ENCODE data around the gene OTC.

Gene OTC

DNA sequence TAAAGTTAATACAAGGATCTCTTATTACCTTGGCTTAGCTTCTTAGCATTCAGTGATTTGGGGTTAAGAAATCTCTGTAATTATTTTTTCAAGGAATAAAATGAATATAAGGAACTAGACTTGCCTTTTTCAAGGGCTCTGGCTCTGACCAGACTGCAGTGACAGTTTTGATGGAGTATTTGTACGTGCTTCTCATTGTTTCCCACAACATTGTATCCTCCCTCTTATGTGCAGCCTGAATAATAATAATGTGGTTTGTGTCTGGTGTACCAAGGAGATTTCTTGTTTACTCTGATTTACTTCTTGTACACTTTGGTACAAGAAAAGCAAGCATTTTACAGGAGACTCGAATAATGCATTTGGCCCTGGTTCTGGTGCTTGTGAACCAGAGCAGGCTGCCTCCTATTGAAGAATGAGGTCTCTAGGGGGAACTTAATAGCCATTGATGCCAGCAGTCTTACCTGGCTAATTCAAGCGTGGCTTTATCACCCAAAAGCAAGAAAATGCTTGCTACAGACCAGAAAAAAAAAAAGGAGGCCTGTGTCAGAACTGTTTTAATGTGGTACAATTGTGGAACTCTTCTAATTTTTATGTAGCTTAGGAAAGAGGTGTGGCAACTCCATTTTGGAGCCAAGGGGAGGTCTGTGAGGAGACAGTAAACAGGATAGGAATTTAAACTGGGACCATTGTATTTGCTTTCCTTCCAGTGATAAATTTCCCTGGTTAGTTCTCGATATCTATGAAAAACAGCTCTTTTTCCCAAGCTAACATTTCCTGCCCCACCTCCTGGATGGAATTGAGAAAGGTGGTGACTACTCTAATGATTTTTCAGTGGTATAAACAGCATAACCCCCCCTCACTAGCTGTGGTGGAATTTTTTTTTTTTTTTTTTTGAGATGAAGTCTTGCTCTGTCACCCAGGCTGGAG, 5.6 kb downstream of the OTC start:
- DNase-seq (ENCODE audit: low read depth in 3 of 3, low spot score in 1 of 3) = no peak

DNA sequence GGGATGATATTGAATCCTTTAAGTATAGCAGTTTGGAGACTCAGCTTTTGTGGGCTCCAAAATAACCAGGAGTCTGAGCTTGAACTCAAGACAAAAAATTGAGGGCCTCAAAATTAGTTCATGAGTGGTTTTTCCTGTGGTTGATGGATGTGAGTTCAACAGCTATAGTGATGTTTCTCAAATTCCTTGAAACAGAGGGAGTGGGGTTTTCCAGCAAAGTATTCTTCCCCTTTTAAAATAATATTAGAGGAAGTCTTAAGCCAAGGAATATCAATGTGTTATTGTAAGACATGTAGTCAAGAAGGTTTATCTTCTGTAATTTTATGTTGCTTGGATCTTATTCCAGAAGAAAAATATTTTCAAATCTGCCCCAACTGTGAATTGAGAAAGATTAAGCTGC, 10.6 kb downstream of the OTC start:
- no peak for DNase-seq (ENCODE audit: low read depth in 3 of 3, low spot score in 1 of 3)

- no peak for DNase-seq (ENCODE audit: low read depth in 3 of 3, low spot score in 1 of 3)
These were observed 13.6 kb downstream of the OTC start for GRCh38 chrX:38365954-38366353.

DNA sequence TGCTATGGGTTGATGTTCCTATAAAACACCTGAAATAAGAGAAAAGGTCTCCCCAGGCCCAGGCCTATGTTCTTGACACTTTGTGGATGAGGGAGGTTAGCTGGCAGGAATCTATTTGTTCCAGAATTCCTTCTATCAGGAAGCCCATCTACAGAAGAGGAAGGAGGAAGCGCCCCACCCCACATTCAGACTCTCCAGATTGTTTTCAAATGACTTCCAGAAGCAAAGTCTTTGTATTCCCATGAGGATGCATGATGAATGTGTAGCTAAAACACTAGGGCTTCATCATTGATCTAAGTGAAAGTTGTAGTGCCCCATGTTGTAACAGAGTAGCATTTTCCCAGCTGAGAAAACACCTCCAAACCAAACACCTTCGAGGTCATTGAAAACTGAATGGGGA, 16.4 kb downstream of the OTC start:
- no peak for DNase-seq (ENCODE audit: low read depth in 3 of 3, low spot score in 1 of 3)

DNA sequence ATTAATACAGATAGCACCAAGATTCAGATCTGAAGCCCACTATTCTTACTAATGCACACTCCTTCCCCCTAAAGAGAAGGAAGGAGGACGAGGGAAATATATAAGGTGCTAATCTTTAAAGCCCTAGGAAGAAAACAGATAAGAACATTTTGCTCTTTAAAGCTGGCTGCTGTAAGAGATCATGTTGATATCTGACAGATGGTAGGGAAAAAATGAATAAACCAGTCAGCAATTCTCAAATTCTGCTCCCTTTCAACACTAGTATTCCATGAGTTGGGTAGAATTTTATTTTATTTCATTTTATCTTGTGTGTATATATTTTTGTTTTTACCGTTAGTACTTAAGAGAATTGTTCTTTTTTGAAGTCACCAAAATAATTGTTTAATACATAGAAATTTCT, 19.2 kb downstream of the OTC start:
- DNase-seq (ENCODE audit: low read depth in 3 of 3, low spot score in 1 of 3) = no peak

- DNase-seq (ENCODE audit: low read depth in 3 of 3, low spot score in 1 of 3) = no peak
These were observed 22.0 kb downstream of the OTC start for GRCh38 chrX:38374431-38374830.

GRCh38 chrX:38375891-38376290, 23.5 kb downstream of the OTC start:
- DNase-seq (ENCODE audit: low read depth in 3 of 3, low spot score in 1 of 3) = no peak

DNA sequence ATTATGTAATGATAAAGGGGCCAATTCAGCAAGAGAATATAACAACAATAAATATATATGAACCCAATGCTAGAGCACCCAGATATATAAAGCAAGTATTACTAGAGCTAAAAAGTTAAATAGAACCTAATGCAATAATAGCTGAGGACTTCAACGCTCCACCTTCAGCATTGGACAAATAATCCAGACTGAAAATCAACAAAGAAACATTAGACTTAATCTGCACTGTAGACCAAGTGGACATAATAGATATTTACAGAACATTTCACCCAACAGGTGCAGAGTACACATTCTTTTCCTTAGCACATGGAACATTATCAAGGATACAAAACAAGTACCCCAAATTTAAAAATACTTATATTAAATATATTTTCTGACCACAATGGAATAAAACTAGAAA, 24.3 kb downstream of the OTC start:
- no peak for DNase-seq (ENCODE audit: low read depth in 3 of 3, low spot score in 1 of 3)

GRCh38 chrX:38379088-38379487, 26.7 kb downstream of the OTC start:
- no peak for DNase-seq (ENCODE audit: low read depth in 3 of 3, low spot score in 1 of 3)

- no peak for DNase-seq (ENCODE audit: low read depth in 3 of 3, low spot score in 1 of 3)
These were observed 30.3 kb downstream of the OTC start for GRCh38 chrX:38382663-38383062.

DNA sequence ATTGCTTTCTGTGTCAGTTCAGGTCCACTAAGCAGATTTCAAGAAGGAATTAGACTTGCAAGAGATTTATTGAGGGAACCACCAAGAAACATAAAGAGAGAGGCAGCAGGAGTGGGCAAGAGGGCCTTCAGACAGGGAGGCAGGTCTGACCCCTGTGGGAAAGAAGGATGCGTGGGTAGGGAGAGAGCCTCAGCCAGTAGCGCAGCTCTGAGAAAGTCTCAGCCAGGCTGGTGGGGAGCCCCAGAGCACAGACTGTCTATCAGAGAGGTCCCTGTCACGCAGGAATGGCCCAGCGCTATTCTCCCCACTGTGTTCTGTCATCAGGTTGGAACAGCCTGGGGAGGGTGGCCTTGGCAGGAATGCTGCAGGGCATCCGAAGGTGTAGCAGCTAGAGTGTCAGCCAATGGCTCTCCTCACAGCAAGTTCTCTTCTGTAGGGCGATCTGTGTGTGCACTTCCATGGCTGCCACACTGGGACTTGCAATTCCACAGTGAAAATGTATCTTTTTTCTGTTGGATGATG, 48.0 kb downstream of the OTC start:
- DNase-seq (ENCODE audit: low read depth in 3 of 3, low spot score in 1 of 3) = no peak

DNA sequence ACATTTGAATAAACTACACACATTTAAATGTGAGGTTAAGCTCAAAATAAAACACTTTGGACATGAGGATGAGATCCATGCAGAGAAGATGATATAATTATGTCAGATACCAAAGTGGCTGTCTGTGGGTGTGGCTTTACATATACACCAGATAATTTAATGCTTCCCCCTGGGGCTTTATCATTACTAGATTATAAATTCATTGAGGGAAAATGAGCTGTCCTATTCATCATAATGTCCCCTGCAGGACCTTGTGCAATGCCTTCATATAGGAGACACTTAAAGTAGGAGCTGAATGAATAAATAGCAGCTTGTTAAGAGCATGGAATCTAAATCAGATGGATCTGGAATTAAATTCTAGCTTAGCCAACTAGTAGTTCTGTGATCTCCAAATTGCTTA, 49.7 kb downstream of the OTC start:
- no peak for DNase-seq (ENCODE audit: low read depth in 3 of 3, low spot score in 1 of 3)

- DNase-seq (ENCODE audit: low read depth in 3 of 3, low spot score in 1 of 3) = no peak
These were observed 51.4 kb downstream of the OTC start for GRCh38 chrX:38403834-38404233.

DNA sequence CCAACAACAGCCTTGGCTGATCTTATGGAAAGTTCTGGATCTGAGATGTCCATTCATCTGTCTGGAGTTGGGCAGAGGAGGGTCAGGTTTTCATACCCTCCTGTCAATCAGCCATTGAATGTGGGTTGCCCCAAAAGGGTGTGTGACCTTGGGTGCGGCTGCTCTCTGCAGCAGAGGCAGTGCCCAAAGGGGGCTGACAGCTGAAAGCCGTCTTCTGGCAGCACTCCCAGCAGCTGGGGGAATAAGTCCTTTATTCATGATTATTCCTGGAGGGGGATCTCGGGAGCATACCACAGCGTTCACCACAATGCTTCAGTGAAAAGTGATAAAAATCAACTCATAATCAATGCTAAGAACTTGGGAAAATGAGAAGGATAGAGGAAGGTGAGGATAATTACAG, 54.7 kb downstream of the OTC start:
- no peak for DNase-seq (ENCODE audit: low read depth in 3 of 3, low spot score in 1 of 3)

GRCh38 chrX:38409289-38409688, 56.9 kb downstream of the OTC start:
- DNase-seq (ENCODE audit: low read depth in 3 of 3, low spot score in 1 of 3) = no peak

- no peak for DNase-seq (ENCODE audit: low read depth in 3 of 3, low spot score in 1 of 3)
These were observed 74.4 kb downstream of the OTC start for GRCh38 chrX:38426785-38427184.

DNA sequence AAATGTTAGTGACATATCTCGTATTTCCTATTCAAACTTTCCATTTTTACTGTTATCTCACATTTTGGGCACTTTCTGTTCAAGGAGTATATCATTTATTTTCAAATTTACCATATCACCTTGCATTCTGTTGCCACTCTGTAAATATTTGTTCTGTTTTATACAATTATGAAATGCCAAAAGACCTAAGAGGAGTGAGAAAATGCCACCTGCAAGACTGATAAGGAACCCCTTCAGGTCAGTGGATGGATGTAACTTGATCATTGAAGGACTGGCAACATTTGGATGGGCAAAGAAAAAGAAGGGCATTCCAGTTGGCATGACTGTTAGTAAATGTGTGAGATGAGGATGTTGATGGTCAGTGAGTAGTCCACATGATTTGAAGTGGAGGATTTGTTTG, 79.1 kb downstream of the OTC start:
- no peak for DNase-seq (ENCODE audit: low read depth in 3 of 3, low spot score in 1 of 3)

- no peak for DNase-seq (ENCODE audit: low read depth in 3 of 3, low spot score in 1 of 3)
These were observed 82.7 kb downstream of the OTC start for GRCh38 chrX:38435130-38435529.

- DNase-seq (ENCODE audit: low read depth in 3 of 3, low spot score in 1 of 3) = no peak
These were observed 84.7 kb downstream of the OTC start for GRCh38 chrX:38437093-38437492.

- DNase-seq (ENCODE audit: low read depth in 3 of 3, low spot score in 1 of 3) = no peak
These were observed 85.9 kb downstream of the OTC start for GRCh38 chrX:38438321-38438720.

DNA sequence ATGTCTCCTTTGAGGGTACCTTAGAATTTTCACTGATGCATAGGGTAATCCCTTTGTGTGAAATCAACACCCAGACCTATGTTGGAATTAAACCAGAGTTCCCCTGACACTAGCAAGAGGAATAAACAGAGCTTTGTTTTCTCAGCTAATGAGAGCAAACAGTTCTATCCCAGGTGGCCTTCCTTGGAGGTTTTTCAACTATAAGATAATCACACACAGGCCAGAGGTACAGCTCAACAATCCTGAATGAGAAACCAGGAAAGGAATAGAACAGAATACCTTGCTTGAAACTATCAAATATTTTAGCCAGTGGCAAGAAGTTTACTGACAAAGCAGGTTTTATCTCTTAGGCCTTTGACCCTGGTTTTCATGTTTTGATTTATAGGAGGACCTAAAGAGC, 100.2 kb downstream of the OTC start:
- DNase-seq (ENCODE audit: low read depth in 3 of 3, low spot score in 1 of 3) = no peak

GRCh38 chrX:38458071-38458470, 105.7 kb downstream of the OTC start:
- DNase-seq (ENCODE audit: low read depth in 3 of 3, low spot score in 1 of 3) = no peak

DNA sequence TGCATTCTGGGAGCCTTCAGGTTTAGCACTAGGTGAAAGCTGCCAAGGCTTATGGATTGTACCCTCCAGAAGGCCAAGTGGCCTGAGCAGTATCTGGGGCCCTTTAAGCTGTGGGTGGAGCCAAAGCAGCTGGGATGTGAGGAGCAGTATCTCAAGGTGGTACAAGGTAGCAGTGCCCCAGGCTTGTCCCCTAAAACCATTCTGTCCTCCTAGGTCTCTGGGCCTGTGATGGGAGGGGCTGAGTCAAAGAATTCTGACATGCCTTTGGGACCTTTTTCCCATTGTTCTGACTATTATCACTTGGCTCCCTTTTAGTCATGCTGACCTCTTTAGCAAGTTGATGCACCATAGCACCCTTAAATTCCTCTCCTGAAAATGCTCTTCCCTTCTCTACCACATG, 109.9 kb downstream of the OTC start:
- DNase-seq (ENCODE audit: low read depth in 3 of 3, low spot score in 1 of 3) = no peak
